GM12878 (cell line): ENCODE data around the gene ZBTB6.

Experiments
- CTCF ChIP-seq, 3 experiments: IDR thresholded peaks in 2 of 3; conservative IDR thresholded peaks in 1 of 3; 2 replicates each; pipeline ENCODE4 v1.5.1; 2011; ENCODE audit warnings: low read depth in 3 of 3, low read length in 3 of 3, mild to moderate bottlenecking in 3 of 3, control low read depth in 2 of 3, moderate library complexity in 2 of 3, inconsistent platforms in 1 of 3, mixed read lengths in 1 of 3; ENCODE audit not compliant: control insufficient read depth in 2 of 3, insufficient read depth in 1 of 3; ENCODE audit errors: extremely low read depth in 1 of 3
- EZH2 ChIP-seq: IDR thresholded peaks from 2 replicates; pipeline ENCODE4 v1.6.1; 2012; ENCODE audit warnings: low read depth, mild to moderate bottlenecking, control low read depth, inconsistent platforms, low read length, borderline replicate concordance; ENCODE audit not compliant: control insufficient read depth
- POLR2A ChIP-seq: IDR thresholded peaks from 2 replicates; pipeline ENCODE4 v1.6.1; 2011; ENCODE audit warnings: low read depth, mild to moderate bottlenecking, low read length

GRCh38 chr9:122904823-122905710 lies 8.1 kb downstream of the ZBTB6 start, which contains the start of gene RC3H2:
- TF ChIP-seq CTCF (IDR thresholded peaks at IDR 0.05 in 2 of 3, conservative IDR thresholded peaks at IDR 0.05 in 1 of 3; ENCODE audit: control insufficient read depth in 2 of 3, extremely low read depth in 1 of 3, insufficient read depth in 1 of 3, low read depth in 3 of 3, low read length in 3 of 3): no peak
- peak; percentile 94 for TF ChIP-seq POLR2A
- TF ChIP-seq EZH2: no peak
